K562 (cell line): Measurements from ENCODE around the gene QRFP. TPM values are rescaled to one million over a fixed set of nuclear protein-coding genes. Genes with fewer than 3 reads are reported as not detected.

Experiments used
- ATAC-seq: fragments of 200-7000 bp; cut with Tn5 transposase; 3 replicates; pipeline ENCODE4 v1.9.1; 2020; ENCODE audit warnings: moderate library complexity
- BruUV-seq: library from RNA; stranded (reverse); fragments of 400-500 nt; replicated peaks from 2 replicates; lab custom pipeline; 2021; lab: Mats Ljungman, UMichigan
- CTCF ChIA-PET: fragments of 300-600 bp; formaldehyde crosslinking; extraction: SDS; loops from one replicate; lab custom pipeline; 2021; ENCODE audit warnings: low intra/inter-chr PET ratio; lab: Yijun Ruan, JAX
- POLR2A ChIA-PET: fragments of 300-600, 350-650 bp; sonication (Branson Sonifier 250); formaldehyde crosslinking; extraction: SDS; loops from one replicate; lab custom pipeline; 2021; ENCODE audit warnings: antibody characterized with exemption, inconsistent platforms; lab: Yijun Ruan, JAX
- DNase-seq, 4 experiments: peaks; one replicate each; pipeline versions ENCODE4 v3.0.0 to v3.0.0-alpha.2; 2011 to 2018; ENCODE audit warnings: low spot score in 3 of 4, mixed read lengths in 3 of 4; ENCODE audit errors: extremely low read depth in 1 of 4
- FAIRE-seq: peaks from 2 replicates; lab custom pipeline; 2011; peaks lifted over from hg19 to GRCh38; lab: Jason Lieb, UNC
- H2AFZ ChIP-seq: 2 replicates; pipeline ENCODE4 v1.6.0; 2011; ENCODE audit warnings: low read depth, low read length, control low read depth, inconsistent platforms
- H3K27ac ChIP-seq: fragments of 200-600 bp; 3 replicates; pipeline ENCODE4 v1.8.0; 2011; ENCODE audit warnings: low read depth, mild to moderate bottlenecking, control low read depth, inconsistent platforms, low read length, moderate library complexity, mixed read lengths; ENCODE audit errors: extremely low read depth
- H3K27me3 ChIP-seq, 2 experiments: fragments of 300-600 bp in 1 of 2; 2 replicates in 1 of 2; 3 replicates in 1 of 2; pipeline versions ENCODE4 v1.6.0 to v1.8.0; 2011; ENCODE audit warnings: inconsistent platforms in 2 of 2, low read length in 2 of 2, mild to moderate bottlenecking in 1 of 2, mixed read lengths in 1 of 2, moderate library complexity in 1 of 2; ENCODE audit not compliant: control insufficient read depth in 2 of 2, insufficient read depth in 2 of 2
- H3K36me3 ChIP-seq: fragments of 300-600 bp; 3 replicates; pipeline ENCODE4 v1.8.0; 2011; ENCODE audit warnings: mild to moderate bottlenecking, low read length, inconsistent platforms; ENCODE audit not compliant: control insufficient read depth, insufficient read depth
- H3K4me1 ChIP-seq, 2 experiments: fragments of 200-600 bp in 1 of 2; replicated peaks in 1 of 2; 2 replicates in 1 of 2; 3 replicates in 1 of 2; pipeline versions ENCODE4 v1.5.1 to v1.8.0; 2011; ENCODE audit warnings: inconsistent platforms in 2 of 2, low read length in 2 of 2, mild to moderate bottlenecking in 1 of 2, mixed read lengths in 1 of 2, moderate library complexity in 1 of 2; ENCODE audit not compliant: control insufficient read depth in 2 of 2, insufficient read depth in 2 of 2
- H3K4me2 ChIP-seq: 2 replicates; pipeline ENCODE4 v1.6.1; 2011; ENCODE audit warnings: low read length, control low read depth, inconsistent platforms, mixed read lengths; ENCODE audit not compliant: insufficient read depth
- H3K4me3 ChIP-seq: fragments of 200-600 bp; sonication (generic), shearing (Covaris generic); 2 replicates; pipeline ENCODE4 v1.5.1; 2016; ENCODE audit warnings: control low read depth, inconsistent platforms
- H3K79me2 ChIP-seq: fragments of 200-600 bp; 3 replicates; pipeline ENCODE4 v1.8.0; 2011; ENCODE audit warnings: low read length, inconsistent platforms; ENCODE audit not compliant: control insufficient read depth, insufficient read depth
- H3K9ac ChIP-seq, 2 experiments: 2 replicates each; pipeline versions ENCODE4 v1.6.0 to v1.6.1; 2011; ENCODE audit warnings: low read depth in 2 of 2, low read length in 2 of 2, control low read depth in 1 of 2, inconsistent platforms in 1 of 2, mild to moderate bottlenecking in 1 of 2, mixed read lengths in 1 of 2; ENCODE audit not compliant: insufficient read depth in 1 of 2
- H3K9me1 ChIP-seq: one replicate; pipeline ENCODE4 v1.6.0; 2011; ENCODE audit warnings: inconsistent platforms, mild to moderate bottlenecking, low read length, moderate library complexity; ENCODE audit not compliant: control insufficient read depth, insufficient read depth
- H3K9me3 ChIP-seq: replicated peaks from 2 replicates; pipeline ENCODE4 v1.5.1; 2011; ENCODE audit warnings: low read depth, low read length, inconsistent platforms; ENCODE audit not compliant: control insufficient read depth, insufficient read depth
- H4K20me1 ChIP-seq: replicated peaks from 2 replicates; pipeline ENCODE4 v1.6.1; 2011; ENCODE audit warnings: low read length, inconsistent platforms, mixed read lengths; ENCODE audit not compliant: control insufficient read depth, insufficient read depth
- CTCF ChIP-seq, 3 experiments: IDR thresholded peaks in 2 of 3; conservative IDR thresholded peaks in 1 of 3; 2 replicates each; pipeline ENCODE4 v1.5.1; 2011 to 2012; ENCODE audit warnings: low read length in 3 of 3, mild to moderate bottlenecking in 3 of 3, control low read depth in 2 of 3, improper control_type of control experiment in 1 of 3, inconsistent platforms in 1 of 3, low read depth in 1 of 3, mixed read lengths in 1 of 3, moderate library complexity in 1 of 3; ENCODE audit not compliant: insufficient read depth in 2 of 3
- GTF2F1 ChIP-seq: IDR thresholded peaks from 2 replicates; pipeline ENCODE4 v1.6.1; 2011; ENCODE audit warnings: low read depth, low read length, improper control_type of control experiment
- NEUROD1 ChIP-seq: fragments of 150-350 bp; IDR thresholded peaks from 2 replicates; pipeline ENCODE4 v1.6.1; 2014; ENCODE audit warnings: borderline replicate concordance, low read length, low read depth; ENCODE audit not compliant: partially characterized antibody
- TBL1XR1 ChIP-seq, 2 experiments: IDR thresholded peaks; 2 replicates each; pipeline ENCODE4 v1.6.1; 2012; ENCODE audit warnings: improper control_type of control experiment in 2 of 2, low read length in 2 of 2, mild to moderate bottlenecking in 1 of 2
- USF2 ChIP-seq: sonication (generic); formaldehyde crosslinking; IDR thresholded peaks from 2 replicates; pipeline ENCODE4 v1.5.0; 2020; ENCODE audit warnings: missing genetic modification reagents
- ZNF175 ChIP-seq: fragments of 200-800 bp; sonication (Bioruptor generic); IDR thresholded peaks from 2 replicates; pipeline ENCODE4 v1.6.1; 2016; ENCODE audit warnings: low read depth, mild to moderate bottlenecking, missing genetic modification characterization, missing compliant biosample characterization
- WGBS: fragments of 100-300 bp; shearing (Covaris generic); methylation state at CpG from one replicate; pipeline ENCODE4 v1.1.6; 2016; ENCODE audit warnings: low coverage, mixed read lengths; ENCODE audit not compliant: insufficient coverage; ENCODE audit errors: missing lambda C conversion rate; 5-methylcytosine and 5-hydroxymethylcytosine counted together
- in situ Hi-C: fragments of 300-500 bp; cut with MboI; formaldehyde crosslinking; loops from 4 replicates; pipeline ENCODE4 v1.15.0; 2018; ENCODE audit warnings: inconsistent platforms, mixed read lengths
- intact Hi-C: fragments of 100-400 bp; cut with micrococcal nuclease; formaldehyde crosslinking; loops from 2 replicates; pipeline ENCODE4 v1.14.2; 2022
- polyA plus RNA-seq, 8 experiments: library from polyadenylated mRNA; depleted of rRNA in 4 of 8; stranded (reverse) in 5 of 8; unstranded in 3 of 8; fragments of >200 nt; fragmentation: Nextera tagmentation in 2 of 8; fragmentation: Illumina TruSeq in 1 of 8; extraction: Ambion mirVana in 2 of 8; extraction: Trizol in 1 of 8; gene quantifications; 2 replicates each; pipeline versions ENCODE4 v1.2.1 to v1.2.3, GENCODE V29; 2011 to 2014; ENCODE audit warnings: inconsistent platforms in 1 of 8, missing spikeins in 1 of 8
- total RNA-seq, 7 experiments: library from RNA; depleted of rRNA in 6 of 7; stranded (reverse); fragments of >200 nt in 6 of 7; fragmentation: Illumina TruSeq in 2 of 7; extraction: Trizol in 2 of 7; gene quantifications; 2 replicates each; pipeline versions ENCODE4 v1.2.1 to v1.2.3, GENCODE V29; 2011 to 2021; ENCODE audit warnings: low replicate concordance in 1 of 7
- TF ChIP-seq, protein P1 (sequence below), 2 experiments: fragments of 150-350 bp in 1 of 2; IDR thresholded peaks; 2 replicates each; pipeline ENCODE4 v1.6.1; 2012 to 2016; ENCODE audit warnings: low read depth in 2 of 2, low read length in 2 of 2, mild to moderate bottlenecking in 1 of 2, moderate library complexity in 1 of 2
- TF ChIP-seq, protein P2 (sequence below): sonication (generic); formaldehyde crosslinking; IDR thresholded peaks from 2 replicates; pipeline ENCODE4 v1.8.0; 2022; ENCODE audit warnings: missing genetic modification reagents, mild to moderate bottlenecking, moderate library complexity, borderline replicate concordance

The QRFP gene
- total and polyA plus RNA-seq, 9 of the 15 experiments (the other 6 are each of a cell fraction or from before 2014, with no cell fraction given): not detected

DNA sequence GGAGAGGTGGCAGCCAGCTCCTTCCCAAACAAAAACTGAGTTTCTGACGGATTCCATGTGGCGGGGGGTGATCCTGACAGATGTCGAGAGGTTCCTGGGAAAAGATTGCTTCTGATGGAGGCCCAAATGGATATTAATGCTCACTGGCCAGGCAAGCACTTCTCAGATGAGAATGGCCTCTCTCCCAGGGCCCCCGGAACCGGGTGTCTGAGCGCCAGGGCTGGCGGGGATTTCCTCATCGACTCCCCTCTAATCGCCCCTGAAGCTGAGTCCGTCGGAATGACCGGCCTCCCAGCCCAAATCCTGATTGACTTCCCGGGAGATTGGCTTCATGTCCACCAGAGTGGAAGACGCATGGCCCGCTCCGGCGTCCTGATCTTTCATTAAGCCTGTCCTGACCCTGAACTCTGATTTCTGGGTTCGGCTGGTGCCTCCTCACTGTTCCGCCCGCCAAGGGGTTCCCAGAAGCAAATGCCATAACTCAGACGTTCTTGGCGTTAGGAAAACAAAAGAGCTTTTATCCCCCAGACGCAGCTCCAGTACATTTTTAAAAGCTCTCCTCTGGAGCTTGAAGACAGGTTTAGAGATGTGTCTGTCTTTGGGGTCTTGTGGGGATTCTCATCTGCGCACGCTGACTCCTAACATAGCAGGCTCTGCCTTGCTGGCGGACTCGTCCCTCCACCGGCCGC is 24.8 kb upstream of the QRFP start:
- FAIRE-seq (no peak), DNase-seq (peak in 3 of 4 experiments; percentile 68 to 75 (median 69)), ATAC-seq (0 out of 3 replicates have a peak, but pooled peaks have one; percentile 1)
- Histone ChIP-seq H3K9me1 (no peaks in the 10 kb centered on the region), H3K4me3 (no peak overlapping the region), H4K20me1 (peaks cover 94% of the 10 kb centered on the region), H3K4me2 (no peak overlapping the region), H3K9me3 (no peaks in the 10 kb centered on the region), H3K36me3 (no peaks in the 10 kb centered on the region), H3K79me2 (no peaks in the 10 kb centered on the region), H3K27me3 (peaks cover 98 to 100% of the 10 kb centered on the region in 2 experiments), H2AFZ (no peak overlapping the region), H3K27ac (no peak overlapping the region), H3K4me1 (peaks cover 0 to 58% of the 10 kb centered on the region in 2 experiments; a peak in 2 of 5 replicates), H3K9ac (peak overlapping the region in 1 of 2 experiments; percentile 32; a peak in 1 of 4 replicates)
- in situ Hi-C loops: no loop called here
- POLR2A ChIA-PET: interaction anchor here (0.6 to 26.8 kb wide), 9 partner anchors 3 to 116 kb away, joined by 3 to 582 read pairs (median 3); no protein-coding TSS in a partner anchor
- CTCF ChIA-PET: interaction anchor here (0.7 kb wide), 1 partner anchor 186 kb away, joined by 3 read pairs; no protein-coding TSS in a partner anchor
- intact Hi-C loops: no loop called here
- 3% methylated on average over 29 of the region's 29 CpGs for WGBS
- BruUV-seq: no TSS peak
- TF ChIP-seq, protein P1, sequence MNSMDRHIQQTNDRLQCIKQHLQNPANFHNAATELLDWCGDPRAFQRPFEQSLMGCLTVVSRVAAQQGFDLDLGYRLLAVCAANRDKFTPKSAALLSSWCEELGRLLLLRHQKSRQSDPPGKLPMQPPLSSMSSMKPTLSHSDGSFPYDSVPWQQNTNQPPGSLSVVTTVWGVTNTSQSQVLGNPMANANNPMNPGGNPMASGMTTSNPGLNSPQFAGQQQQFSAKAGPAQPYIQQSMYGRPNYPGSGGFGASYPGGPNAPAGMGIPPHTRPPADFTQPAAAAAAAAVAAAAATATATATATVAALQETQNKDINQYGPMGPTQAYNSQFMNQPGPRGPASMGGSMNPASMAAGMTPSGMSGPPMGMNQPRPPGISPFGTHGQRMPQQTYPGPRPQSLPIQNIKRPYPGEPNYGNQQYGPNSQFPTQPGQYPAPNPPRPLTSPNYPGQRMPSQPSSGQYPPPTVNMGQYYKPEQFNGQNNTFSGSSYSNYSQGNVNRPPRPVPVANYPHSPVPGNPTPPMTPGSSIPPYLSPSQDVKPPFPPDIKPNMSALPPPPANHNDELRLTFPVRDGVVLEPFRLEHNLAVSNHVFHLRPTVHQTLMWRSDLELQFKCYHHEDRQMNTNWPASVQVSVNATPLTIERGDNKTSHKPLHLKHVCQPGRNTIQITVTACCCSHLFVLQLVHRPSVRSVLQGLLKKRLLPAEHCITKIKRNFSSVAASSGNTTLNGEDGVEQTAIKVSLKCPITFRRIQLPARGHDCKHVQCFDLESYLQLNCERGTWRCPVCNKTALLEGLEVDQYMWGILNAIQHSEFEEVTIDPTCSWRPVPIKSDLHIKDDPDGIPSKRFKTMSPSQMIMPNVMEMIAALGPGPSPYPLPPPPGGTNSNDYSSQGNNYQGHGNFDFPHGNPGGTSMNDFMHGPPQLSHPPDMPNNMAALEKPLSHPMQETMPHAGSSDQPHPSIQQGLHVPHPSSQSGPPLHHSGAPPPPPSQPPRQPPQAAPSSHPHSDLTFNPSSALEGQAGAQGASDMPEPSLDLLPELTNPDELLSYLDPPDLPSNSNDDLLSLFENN (IDR thresholded peaks at IDR 0.05; ENCODE audit: low read depth in 2 of 2, low read length in 2 of 2): peak in 1 of 2 experiments; percentile 32; a peak in 1 of 4 replicates
- TF ChIP-seq ZNF175 (CRISPR knock-in tag) (no peak), CTCF (IDR thresholded peaks at IDR 0.05 in 2 of 3, conservative IDR thresholded peaks at IDR 0.05 in 1 of 3; ENCODE audit: insufficient read depth in 2 of 3, low read depth in 1 of 3, low read length in 3 of 3) (0 out of 6 replicates have a peak, but pooled peaks of 1 of the 3 experiments have one; percentile 0), GTF2F1 (peak; percentile 40; the same call in 1 of the 2 replicates), TBL1XR1 (IDR thresholded peaks at IDR 0.05; ENCODE audit: low read length in 2 of 2) (0 out of 4 replicates have a peak, but pooled peaks of 1 of the 2 experiments have one; percentile 41), NEUROD1 (no peak), USF2 (CRISPR knock-in tag) (no peak)
- TF ChIP-seq, protein P2, sequence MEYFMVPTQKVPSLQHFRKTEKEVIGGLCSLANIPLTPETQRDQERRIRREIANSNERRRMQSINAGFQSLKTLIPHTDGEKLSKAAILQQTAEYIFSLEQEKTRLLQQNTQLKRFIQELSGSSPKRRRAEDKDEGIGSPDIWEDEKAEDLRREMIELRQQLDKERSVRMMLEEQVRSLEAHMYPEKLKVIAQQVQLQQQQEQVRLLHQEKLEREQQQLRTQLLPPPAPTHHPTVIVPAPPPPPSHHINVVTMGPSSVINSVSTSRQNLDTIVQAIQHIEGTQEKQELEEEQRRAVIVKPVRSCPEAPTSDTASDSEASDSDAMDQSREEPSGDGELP (CRISPR knock-in tag): no peak
